Muscle of leg (tissue), 11 donors: ENCODE measurements around the gene DCDC1. TPM values are rescaled to one million over a fixed set of nuclear protein-coding genes. Genes with fewer than 3 reads are reported as not detected.

Experiments used
- DNase-seq: peaks from one replicate; pipeline ENCODE4 v3.0.0; 2013
- H3K27ac ChIP-seq: one replicate; pipeline ENCODE4 v1.5.1; 2013; ENCODE audit warnings: mild to moderate bottlenecking, low read length, control low read depth
- H3K27me3 ChIP-seq: one replicate; pipeline ENCODE4 v1.6.1; 2013; ENCODE audit warnings: low read length; ENCODE audit not compliant: control insufficient read depth, insufficient read depth
- H3K36me3 ChIP-seq: one replicate; pipeline ENCODE4 v1.6.1; 2013; ENCODE audit warnings: low read length; ENCODE audit not compliant: control insufficient read depth, insufficient read depth
- H3K4me1 ChIP-seq: one replicate; pipeline ENCODE4 v1.6.1; 2013; ENCODE audit warnings: low read length; ENCODE audit not compliant: control insufficient read depth, insufficient read depth
- H3K4me3 ChIP-seq: one replicate; pipeline ENCODE4 v1.5.1; 2013; ENCODE audit warnings: low read length, control low read depth
- H3K9me3 ChIP-seq: replicated peaks from 2 replicates; pipeline ENCODE4 v1.6.1; 2013; ENCODE audit warnings: low read depth, low read length; ENCODE audit not compliant: control insufficient read depth
- WGBS: methylation state at CpG from one replicate; pipeline ENCODE4 v1.1.5; 2013; ENCODE audit warnings: missing lambda C conversion rate; ENCODE audit not compliant: insufficient coverage; 5-methylcytosine and 5-hydroxymethylcytosine counted together
- polyA plus RNA-seq, 8 donors: library from polyadenylated mRNA; unstranded; fragments of 120-200 nt; gene quantifications; one replicate each; pipeline versions ENCODE4 v1.2.1 to v1.2.3, GENCODE V29; 2013; ENCODE audit warnings: inconsistent platforms in 1 of 8, low replicate concordance in 1 of 8; ENCODE audit not compliant: insufficient read length in 8 of 8, insufficient read depth in 1 of 8
- total RNA-seq: library from RNA; stranded (reverse); fragments of 120-200 nt; gene quantifications from one replicate; pipeline ENCODE4 v1.2.4, GENCODE V29; 2013

The DCDC1 gene
- total and polyA plus RNA-seq, 9 donors, result 0.13 to 0.59 (median 0.25) TPM

GRCh38 chr11:30926130-30926529 is 443.4 kb downstream of the DCDC1 start:
- no peak overlapping the region for H3K27ac ChIP-seq
- WGBS, result 59% methylated on average over 3 of the region's 3 CpGs
- no peaks in the 10 kb centered on the region for H3K27me3 ChIP-seq
- H3K36me3 ChIP-seq, result no peaks in the 10 kb centered on the region
- H3K4me3 ChIP-seq, result no peak overlapping the region
- no peaks in the 10 kb centered on the region for H3K9me3 ChIP-seq
- DNase-seq, result no peak
- no peaks in the 10 kb centered on the region for H3K4me1 ChIP-seq

GRCh38 chr11:30921811-30922210 is 447.7 kb downstream of the DCDC1 start:
- no CpG with 5 or more reads among the region's 3 CpGs for WGBS
- DNase-seq, result no peak
- no peak overlapping the region for H3K4me3 ChIP-seq

GRCh38 chr11:30919389-30920152 is 450.0 kb downstream of the DCDC1 start:
- WGBS, result 46% methylated on average over 3 of the region's 8 CpGs
- no peaks in the 10 kb centered on the region for H3K4me1 ChIP-seq
- H3K36me3 ChIP-seq, result no peaks in the 10 kb centered on the region
- no peaks in the 10 kb centered on the region for H3K9me3 ChIP-seq
- H3K27ac ChIP-seq, result no peak overlapping the region
- H3K27me3 ChIP-seq, result no peaks in the 10 kb centered on the region
- no peak overlapping the region for H3K4me3 ChIP-seq
- peak; percentile 65 for DNase-seq

More at GRCh38 chr11:30921811-30922210, 447.7 kb downstream of the DCDC1 start:
- no peaks in the 10 kb centered on the region for H3K4me1 ChIP-seq
- no peaks in the 10 kb centered on the region for H3K27me3 ChIP-seq
- H3K36me3 ChIP-seq, result no peaks in the 10 kb centered on the region
- no peak overlapping the region for H3K27ac ChIP-seq
- H3K9me3 ChIP-seq, result no peaks in the 10 kb centered on the region

- Histone ChIP-seq H3K9me3 (no peaks in the 10 kb centered on the region), H3K4me1 (no peaks in the 10 kb centered on the region), H3K4me3 (no peak overlapping the region), H3K27ac (no peak overlapping the region), H3K27me3 (no peaks in the 10 kb centered on the region), H3K36me3 (no peaks in the 10 kb centered on the region)
- peak; percentile 85 for DNase-seq
- WGBS, result no CpG with 5 or more reads among the region's 6 CpGs
Measured at GRCh38 chr11:30917859-30918478, 451.6 kb downstream of the DCDC1 start.

- H3K4me1 ChIP-seq, result no peaks in the 10 kb centered on the region
- no peak overlapping the region for H3K4me3 ChIP-seq
- no peaks in the 10 kb centered on the region for H3K27me3 ChIP-seq
- H3K27ac ChIP-seq, result no peak overlapping the region
- H3K36me3 ChIP-seq, result no peaks in the 10 kb centered on the region
- no peaks in the 10 kb centered on the region for H3K9me3 ChIP-seq
- no CpG with 5 or more reads among the region's 2 CpGs for WGBS
- no peak for DNase-seq
Measured at GRCh38 chr11:30917266-30917665, 452.3 kb downstream of the DCDC1 start.

GRCh38 chr11:30916764-30917163 is 452.8 kb downstream of the DCDC1 start:
- H3K4me1 ChIP-seq, result no peaks in the 10 kb centered on the region
- DNase-seq, result no peak
- H3K27ac ChIP-seq, result no peak overlapping the region
- H3K27me3 ChIP-seq, result no peaks in the 10 kb centered on the region
- H3K4me3 ChIP-seq, result no peak overlapping the region
- no peaks in the 10 kb centered on the region for H3K9me3 ChIP-seq
- H3K36me3 ChIP-seq, result no peaks in the 10 kb centered on the region
- 88% methylated on average over 1 of the region's 4 CpGs for WGBS

- no peak overlapping the region for H3K27ac ChIP-seq
- H3K27me3 ChIP-seq, result no peaks in the 10 kb centered on the region
- no peaks in the 10 kb centered on the region for H3K9me3 ChIP-seq
- peak; percentile 82 for DNase-seq
- WGBS, result 9% methylated on average over 6 of the region's 8 CpGs
- H3K4me3 ChIP-seq, result no peak overlapping the region
- no peaks in the 10 kb centered on the region for H3K36me3 ChIP-seq
- H3K4me1 ChIP-seq, result no peaks in the 10 kb centered on the region
Measured at GRCh38 chr11:30914143-30914762, 455.3 kb downstream of the DCDC1 start.

GRCh38 chr11:30911247-30911646 is 458.3 kb downstream of the DCDC1 start:
- no peak overlapping the region for H3K27ac ChIP-seq
- H3K4me3 ChIP-seq, result no peak overlapping the region
- no peaks in the 10 kb centered on the region for H3K36me3 ChIP-seq
- H3K9me3 ChIP-seq, result no peaks in the 10 kb centered on the region
- no peak for DNase-seq
- H3K27me3 ChIP-seq, result no peaks in the 10 kb centered on the region
- no peaks in the 10 kb centered on the region for H3K4me1 ChIP-seq

- H3K27ac ChIP-seq, result no peak overlapping the region
- no peaks in the 10 kb centered on the region for H3K36me3 ChIP-seq
- no peaks in the 10 kb centered on the region for H3K9me3 ChIP-seq
- H3K4me3 ChIP-seq, result no peak overlapping the region
- no CpG with 5 or more reads among the region's 1 CpG for WGBS
- no peaks in the 10 kb centered on the region for H3K4me1 ChIP-seq
- no peaks in the 10 kb centered on the region for H3K27me3 ChIP-seq
- no peak for DNase-seq
Measured at GRCh38 chr11:30908857-30909256, 460.7 kb downstream of the DCDC1 start.

GRCh38 chr11:30908272-30908671 is 461.3 kb downstream of the DCDC1 start:
- Histone ChIP-seq H3K27me3 (no peaks in the 10 kb centered on the region), H3K4me3 (no peak overlapping the region), H3K27ac (no peak overlapping the region), H3K4me1 (no peaks in the 10 kb centered on the region), H3K36me3 (no peaks in the 10 kb centered on the region), H3K9me3 (no peaks in the 10 kb centered on the region)
- WGBS, result no CpG with 5 or more reads among the region's 2 CpGs
- no peak for DNase-seq
